ENCODE measurements around the gene BMERB1. TPM values are rescaled to one million over a fixed set of nuclear protein-coding genes. Genes with fewer than 3 reads are reported as not detected.
"Not testable (repeated sequence)": the region's sequence is repeated elsewhere in the genome, so short reads cannot be mapped to it uniquely, and the experiment has no call there.

The BMERB1 gene
- total and polyA plus RNA-seq, 10 donors, result 5.6 to 36.5 (median 19.0) TPM

- peaks cover 0 to 14% (median 11%) of the 10 kb centered on the region in 8 donors for H3K9me3 ChIP-seq
- no peaks in the 10 kb centered on the region for H3K27me3 ChIP-seq (replicated peaks in 1 of 7)
- H3K27ac ChIP-seq, result no peak overlapping the region
- WGBS, 5 donors, result 82 to 92% (median 88%) methylated on average over 5 of the region's 5 CpGs
- no peak overlapping the region for H3K4me3 ChIP-seq
- H3K4me1 ChIP-seq, result no peaks in the 10 kb centered on the region
- intact Hi-C loops (cut with DNase I; ENCODE audit: low total_unique reads), result no loop called here
- DNase-seq, result no peak
- H3K36me3 ChIP-seq, result no peaks in the 10 kb centered on the region
- no peak for TF ChIP-seq POLR2A (IDR thresholded peaks at IDR 0.05)
- no peak for TF ChIP-seq CTCF (IDR thresholded peaks at IDR 0.05 in 8 of 11, conservative IDR thresholded peaks at IDR 0.05 in 3 of 11)
- no peak for TF ChIP-seq POLR2AphosphoS5 (IDR thresholded peaks at IDR 0.05)
These were observed 110.0 kb downstream of the BMERB1 start for GRCh38 chr16:15544405-15544804.

GRCh38 chr16:15545544-15545943 lies 111.2 kb downstream of the BMERB1 start:
- intact Hi-C loops (cut with DNase I; ENCODE audit: low total_unique reads), result no loop called here
- 88 to 96% (median 95%) methylated on average over 2 of the region's 2 CpGs for WGBS, 5 donors
- TF ChIP-seq POLR2AphosphoS5 (IDR thresholded peaks at IDR 0.05) (no peak), CTCF (IDR thresholded peaks at IDR 0.05 in 8 of 11, conservative IDR thresholded peaks at IDR 0.05 in 3 of 11) (no peak), POLR2A (IDR thresholded peaks at IDR 0.05) (no peak)

GRCh38 chr16:15547072-15547767 lies 112.8 kb downstream of the BMERB1 start:
- intact Hi-C loops (cut with DNase I; ENCODE audit: low total_unique reads); H3K4me3 ChIP-seq; H3K27ac ChIP-seq; DNase-seq; H3K36me3 ChIP-seq; H3K27me3 ChIP-seq (replicated peaks in 1 of 7); H3K4me1 ChIP-seq: not testable (repeated sequence)
- peaks cover 0 to 13% (median 11%) of the 10 kb centered on the region in 8 donors for H3K9me3 ChIP-seq
- 93 to 96% (median 94%) methylated on average over 13 of the region's 13 CpGs for WGBS, 5 donors

More at GRCh38 chr16:15545544-15545943, 111.2 kb downstream of the BMERB1 start:
- no peak overlapping the region for H3K4me3 ChIP-seq
- no peaks in the 10 kb centered on the region for H3K4me1 ChIP-seq
- DNase-seq, result no peak
- H3K27me3 ChIP-seq (replicated peaks in 1 of 7), result no peaks in the 10 kb centered on the region
- H3K27ac ChIP-seq, result no peak overlapping the region
- no peaks in the 10 kb centered on the region for H3K36me3 ChIP-seq
- peaks cover 0 to 14% (median 11%) of the 10 kb centered on the region in 8 donors for H3K9me3 ChIP-seq

- peaks cover 0 to 3% (median 0%) of the 10 kb centered on the region in 6 donors for H3K4me1 ChIP-seq
- intact Hi-C loops (cut with DNase I; ENCODE audit: low total_unique reads), result no loop called here
- no peak for TF ChIP-seq POLR2AphosphoS5 (IDR thresholded peaks at IDR 0.05)
- no peak for TF ChIP-seq CTCF (IDR thresholded peaks at IDR 0.05 in 8 of 11, conservative IDR thresholded peaks at IDR 0.05 in 3 of 11)
- TF ChIP-seq POLR2A (IDR thresholded peaks at IDR 0.05), result no peak
- 88 to 98% (median 97%) methylated on average over 6 of the region's 6 CpGs for WGBS, 5 donors
- DNase-seq, result no peak
- H3K36me3 ChIP-seq, result no peaks in the 10 kb centered on the region
- H3K4me3 ChIP-seq, result no peak overlapping the region
- H3K9me3 ChIP-seq, result peaks cover 0 to 10% (median 9%) of the 10 kb centered on the region in 8 donors
- no peaks in the 10 kb centered on the region for H3K27me3 ChIP-seq (replicated peaks in 1 of 7)
- H3K27ac ChIP-seq, result no peak overlapping the region
These were observed 113.3 kb downstream of the BMERB1 start for GRCh38 chr16:15547768-15548096.
